ENCODE data around the gene PRLH. TPM values are rescaled to one million over a fixed set of nuclear protein-coding genes. Genes with fewer than 3 reads are reported as not detected.

PRLH gene
- polyA plus RNA-seq, 3 donors: not detected

DNA sequence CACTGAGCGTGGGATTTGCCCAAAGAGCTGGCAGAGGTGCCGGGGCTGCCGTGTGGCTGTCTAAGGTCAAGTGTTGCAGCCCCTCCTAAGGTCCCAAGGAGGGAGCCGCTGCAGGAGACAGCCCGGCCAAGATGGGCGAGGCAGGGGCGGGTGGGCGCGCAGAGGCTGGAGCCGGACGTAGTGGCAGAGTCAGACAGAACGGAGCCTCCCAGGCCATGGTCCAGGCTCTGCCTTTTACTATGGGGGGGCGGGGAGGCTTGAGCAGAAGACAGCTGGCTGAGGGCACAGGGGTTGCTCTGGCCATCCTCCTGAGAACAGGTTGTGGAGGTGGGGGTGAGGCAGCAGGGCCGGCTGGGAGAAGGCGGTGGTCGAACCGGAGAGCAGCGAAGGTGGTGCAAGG, 27.5 kb upstream of the PRLH start:
- DNase-seq (ENCODE audit: low read depth in 3 of 3, low spot score in 2 of 3): no peak

DNA sequence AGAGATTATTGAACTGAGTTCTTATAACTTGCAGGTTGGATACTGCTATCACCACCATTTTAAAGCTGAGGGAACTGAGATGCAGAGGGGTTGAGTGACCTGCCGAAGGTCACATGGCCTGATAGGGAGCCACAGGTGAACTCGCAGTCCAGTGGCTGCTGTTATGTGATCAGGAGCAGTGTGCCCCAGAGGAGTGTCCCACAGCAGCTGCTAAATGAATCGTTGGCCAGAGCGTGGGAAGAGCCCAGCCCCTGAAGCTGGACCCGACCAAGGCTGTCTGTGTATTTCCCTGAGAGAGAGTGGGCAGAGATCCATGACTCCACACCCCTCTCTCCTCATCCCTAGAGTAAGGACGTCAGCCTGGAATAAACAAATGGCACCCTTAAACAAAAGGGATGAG, 26.7 kb upstream of the PRLH start:
- no peak for DNase-seq (ENCODE audit: low read depth in 3 of 3, low spot score in 2 of 3)

DNA sequence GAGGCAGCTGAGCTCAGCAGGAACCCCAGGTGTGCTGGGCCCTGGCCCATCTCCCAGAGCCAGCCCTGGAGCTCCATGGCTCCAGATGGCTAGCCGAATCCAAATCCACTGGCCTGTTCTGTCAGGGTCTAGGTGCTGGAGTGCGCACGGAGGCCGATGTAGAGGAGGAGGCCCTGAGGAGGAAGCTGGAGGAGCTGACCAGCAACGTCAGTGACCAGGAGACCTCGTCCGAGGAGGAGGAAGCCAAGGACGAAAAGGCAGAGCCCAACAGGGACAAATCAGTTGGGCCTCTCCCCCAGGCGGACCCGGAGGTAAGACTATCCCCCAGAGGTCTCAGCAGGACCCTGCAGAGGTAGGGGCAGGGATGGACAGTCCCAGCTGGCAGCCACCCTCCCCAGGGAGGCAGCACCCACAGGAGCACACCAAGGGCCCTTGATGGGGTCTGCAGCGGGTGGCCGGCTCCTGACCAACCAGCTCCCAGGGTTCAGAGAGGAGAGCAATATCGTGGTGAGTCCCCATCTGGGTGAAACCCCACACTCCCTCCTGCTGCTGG, 26.1 kb upstream of the PRLH start:
- no peak for DNase-seq (ENCODE audit: low read depth in 3 of 3, low spot score in 2 of 3)

DNA sequence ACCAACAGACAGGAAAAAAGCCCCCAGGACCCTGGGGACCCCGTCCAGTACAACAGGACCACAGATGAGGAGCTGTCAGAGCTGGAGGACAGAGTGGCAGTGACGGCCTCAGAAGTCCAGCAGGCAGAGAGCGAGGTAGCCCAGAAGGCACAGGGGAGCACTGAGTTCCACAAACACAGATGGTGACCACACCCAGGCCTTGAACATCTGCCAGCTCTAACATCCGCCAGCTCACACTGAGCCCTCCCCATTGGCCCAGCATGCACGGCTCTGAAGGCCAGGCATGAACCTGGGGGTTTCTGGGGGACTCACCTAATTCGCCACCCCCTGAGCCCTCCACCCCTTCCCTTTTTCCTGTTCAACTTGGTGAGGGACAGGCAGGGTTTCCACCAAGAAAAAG, 25.6 kb upstream of the PRLH start:
- no peak for DNase-seq (ENCODE audit: low read depth in 3 of 3, low spot score in 2 of 3)

DNA sequence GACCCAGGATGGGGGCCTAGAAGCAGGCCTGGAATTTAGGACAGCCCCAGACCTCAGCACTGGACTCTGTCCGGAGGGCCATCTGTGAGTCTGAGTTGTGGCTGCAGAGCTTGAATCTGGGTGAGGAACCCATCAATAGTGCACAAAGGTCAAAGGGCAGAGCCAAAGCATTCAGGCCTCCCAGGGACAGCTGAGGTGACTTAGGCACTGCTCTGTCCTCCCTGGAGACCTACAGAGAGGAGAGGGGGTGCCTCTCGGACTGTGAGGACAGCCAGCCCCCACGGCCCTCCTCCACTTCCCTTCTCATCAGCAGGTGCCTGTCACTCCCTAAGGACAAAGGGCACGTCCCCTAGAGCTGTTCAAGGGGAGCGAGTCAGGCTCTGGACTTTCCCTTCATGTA, 25.1 kb upstream of the PRLH start:
- DNase-seq (ENCODE audit: low read depth in 3 of 3, low spot score in 2 of 3): no peak

DNA sequence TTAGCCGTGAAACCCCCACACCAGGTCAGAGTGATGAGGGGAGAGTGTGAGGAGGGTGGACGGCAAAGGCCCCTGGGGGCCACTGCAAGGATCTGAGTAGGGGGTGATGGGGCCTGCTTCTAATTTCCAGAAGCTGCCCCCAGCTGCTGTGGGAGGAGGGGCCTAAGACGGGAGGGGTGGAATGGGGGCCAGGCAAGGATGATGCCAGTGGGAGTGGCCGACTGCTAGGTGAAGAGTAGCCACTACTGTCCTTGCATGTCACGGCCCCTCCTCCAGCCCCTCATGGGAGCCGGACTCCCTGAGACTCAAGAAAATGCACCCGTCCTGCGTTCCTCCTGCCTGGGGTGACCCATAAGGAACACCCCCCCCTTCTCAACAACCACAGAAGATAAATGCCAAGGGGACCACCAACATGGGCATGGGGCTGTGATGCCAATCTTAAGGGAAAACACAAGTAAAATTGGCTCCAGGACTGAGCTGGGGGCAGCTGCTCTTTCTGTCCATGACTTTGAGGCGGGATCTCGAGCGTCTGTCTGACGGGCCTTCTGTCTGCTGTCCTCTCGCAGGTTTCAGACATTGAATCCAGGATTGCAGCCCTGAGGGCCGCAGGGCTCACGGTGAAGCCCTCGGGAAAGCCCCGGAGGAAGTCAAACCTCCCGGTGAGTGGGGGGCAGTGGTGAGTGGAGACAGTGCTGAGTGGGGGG, 24.2 kb upstream of the PRLH start:
- no peak for DNase-seq (ENCODE audit: low read depth in 3 of 3, low spot score in 2 of 3)

DNA sequence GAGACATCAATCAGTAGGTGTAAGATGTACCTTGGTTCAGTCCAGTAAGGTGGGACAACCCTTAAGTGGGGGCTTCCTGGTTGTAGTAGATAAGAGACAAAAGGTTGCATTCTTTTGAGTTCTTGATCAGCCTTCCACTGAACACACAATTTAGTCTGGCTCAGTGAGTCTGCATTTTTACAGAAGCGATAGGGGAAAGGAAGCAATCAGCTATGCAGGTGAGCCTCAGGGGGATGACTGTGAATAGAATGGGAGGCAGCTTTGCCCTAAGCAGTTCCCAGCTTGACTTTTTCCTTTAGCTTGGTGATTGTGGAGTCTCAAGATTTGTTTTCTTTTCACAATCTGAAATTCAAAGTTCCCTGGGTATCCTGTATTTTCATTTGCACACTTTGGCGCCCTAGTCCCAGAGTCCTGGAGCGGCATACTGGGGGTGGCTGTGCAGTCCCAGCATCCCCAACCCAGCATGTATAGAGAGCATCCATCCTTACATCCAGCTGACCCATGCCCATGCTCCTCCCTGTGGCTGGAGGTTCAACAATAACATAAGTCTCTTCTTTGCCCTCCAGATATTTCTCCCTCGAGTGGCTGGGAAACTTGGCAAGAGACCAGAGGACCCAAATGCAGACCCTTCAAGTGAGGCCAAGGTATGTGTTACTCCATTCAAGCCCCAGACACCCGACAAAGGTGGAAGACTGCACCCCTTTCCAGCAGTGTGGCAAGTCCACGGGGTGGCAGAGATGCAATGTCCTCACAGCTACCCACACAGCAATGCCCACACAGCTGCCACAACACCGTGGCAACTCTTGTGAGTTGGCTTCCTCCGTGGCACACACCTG, 20.1 kb upstream of the PRLH start:
- DNase-seq (ENCODE audit: low read depth in 3 of 3, low spot score in 2 of 3): no peak

DNA sequence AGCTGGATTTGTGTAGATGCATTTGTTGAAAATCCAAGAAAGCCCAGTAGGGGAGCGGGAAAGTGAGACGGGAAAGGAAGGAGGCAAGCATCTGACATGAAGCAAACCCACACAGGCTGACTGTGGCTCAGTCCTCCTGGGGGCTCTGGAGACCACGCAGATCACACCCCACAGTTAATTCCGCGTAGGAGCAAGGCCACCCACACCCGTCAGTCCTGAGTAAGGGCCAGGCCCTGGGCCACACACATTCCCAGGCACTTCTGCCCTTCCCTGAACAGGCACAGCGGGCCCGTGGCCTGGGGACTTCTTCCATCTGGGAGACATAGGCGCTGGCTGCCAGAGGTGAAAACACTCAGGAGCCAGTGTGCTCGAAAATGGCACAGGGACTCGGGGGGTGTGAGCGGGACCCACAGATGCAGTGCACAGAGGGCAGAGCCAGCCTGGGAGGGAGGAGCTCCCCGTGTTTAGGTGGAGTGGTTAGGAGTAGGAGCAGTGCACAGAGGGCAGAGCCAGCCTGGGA, 19.4 kb upstream of the PRLH start:
- no peak for DNase-seq (ENCODE audit: low read depth in 3 of 3, low spot score in 2 of 3)

DNA sequence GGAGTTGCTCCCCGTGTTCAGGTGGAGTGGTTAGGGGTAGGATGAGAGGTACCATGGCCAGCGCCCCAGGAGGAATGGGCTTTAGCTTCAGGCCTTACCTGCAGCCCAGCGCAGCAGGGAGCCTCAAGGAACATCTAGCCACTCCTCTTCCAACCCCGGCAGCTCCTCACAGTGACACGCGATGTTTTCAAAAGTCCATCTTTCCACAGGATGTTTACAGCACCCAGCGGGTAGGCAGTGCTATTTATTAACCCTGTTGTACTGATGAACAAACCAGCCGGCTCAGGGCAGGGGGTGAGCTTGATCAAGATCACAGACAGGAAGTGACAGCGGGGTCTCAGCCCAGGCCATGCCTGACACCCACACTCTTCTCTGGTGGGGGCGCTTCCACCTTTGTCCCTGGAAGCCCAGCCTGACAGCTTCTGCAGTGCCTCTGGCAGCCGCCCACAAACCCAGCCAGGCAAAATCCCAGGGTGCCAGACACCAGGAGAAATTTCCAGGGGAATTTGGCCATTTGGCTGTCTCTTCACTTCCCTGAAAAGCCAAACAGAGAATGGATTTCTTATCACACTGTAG, 18.4 kb upstream of the PRLH start:
- no peak for DNase-seq (ENCODE audit: low read depth in 3 of 3, low spot score in 2 of 3)

DNA sequence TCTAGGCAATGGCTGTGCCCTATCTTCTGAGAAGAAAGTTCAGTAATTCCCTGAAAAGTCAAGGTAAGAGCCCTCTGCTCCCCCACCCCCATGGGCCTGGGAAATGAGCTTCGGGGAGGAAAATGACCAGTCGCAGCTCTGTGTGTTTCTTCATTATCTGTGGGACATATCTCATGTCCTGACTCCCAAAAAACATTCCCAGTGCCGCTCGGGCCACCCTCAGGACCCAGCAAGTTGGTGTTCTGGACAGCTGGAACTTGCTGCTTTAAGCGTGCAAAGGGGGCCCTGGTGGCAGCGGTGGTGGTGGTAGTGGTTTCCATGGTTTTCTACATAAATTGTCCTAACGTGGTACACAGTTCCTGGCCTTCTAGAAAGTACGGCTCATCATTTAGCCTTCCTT, 17.2 kb upstream of the PRLH start:
- DNase-seq (ENCODE audit: low read depth in 3 of 3, low spot score in 2 of 3): no peak

DNA sequence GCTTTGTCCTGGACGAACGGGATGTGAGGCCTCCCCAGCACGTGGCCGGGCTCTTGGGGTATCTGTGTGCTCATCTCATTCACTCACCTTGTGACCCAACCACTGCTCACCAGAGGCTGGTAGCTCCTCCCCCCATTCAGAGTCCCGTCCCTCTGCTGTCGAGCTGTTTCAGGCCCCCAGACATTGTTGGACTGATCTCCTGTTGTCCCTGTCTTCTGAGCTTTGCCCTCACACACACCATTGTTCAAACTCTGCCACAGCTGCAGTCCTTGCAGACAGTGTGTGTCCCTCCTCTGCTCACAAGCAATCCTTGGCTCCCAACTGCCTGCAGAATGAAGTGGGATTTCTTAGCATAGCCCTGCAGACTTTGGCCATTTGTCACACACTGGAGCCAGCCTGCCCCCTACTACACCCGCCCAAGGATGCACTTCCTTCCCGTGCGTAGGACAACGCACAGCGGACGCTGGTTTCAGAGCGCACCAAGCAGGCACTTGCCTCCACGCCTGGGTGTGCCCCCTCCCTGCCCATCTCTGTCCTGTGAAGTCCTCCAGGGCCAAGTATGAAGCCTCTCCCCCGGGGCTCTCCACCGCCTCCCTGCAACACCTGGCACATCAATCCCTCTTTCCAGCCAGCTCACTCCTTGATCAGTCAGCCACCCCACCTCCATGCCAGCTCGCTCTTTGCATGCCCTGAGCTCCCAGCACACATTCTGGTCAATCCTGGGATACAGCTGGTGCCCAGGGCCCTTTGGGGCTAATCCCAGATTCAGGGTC, 16.5 kb upstream of the PRLH start:
- no peak for DNase-seq (ENCODE audit: low read depth in 3 of 3, low spot score in 2 of 3)

DNA sequence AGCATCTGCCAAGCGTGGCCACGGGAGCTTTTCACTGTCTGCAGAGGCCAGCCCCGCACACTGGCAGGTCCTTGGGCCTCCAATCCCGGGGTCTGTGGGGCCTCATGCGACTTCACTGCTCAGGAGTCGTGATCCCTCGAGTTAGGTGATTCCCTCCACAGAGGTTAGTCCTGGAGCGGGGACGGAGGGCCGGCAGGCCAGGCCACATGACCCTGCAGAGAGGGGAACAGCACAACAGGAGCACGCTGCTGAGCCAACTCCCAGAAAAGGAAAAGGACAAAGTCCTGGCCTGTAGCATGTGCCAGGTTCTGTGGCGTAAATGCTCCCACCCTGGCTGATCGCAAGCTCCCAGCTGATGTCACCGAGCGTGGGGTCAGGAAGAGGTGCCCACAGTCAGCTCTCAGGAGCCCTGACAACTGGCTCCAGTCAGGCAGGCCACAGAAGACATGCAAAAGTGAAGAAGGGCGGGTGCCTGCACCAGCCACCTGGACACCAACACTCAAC, 15.3 kb upstream of the PRLH start:
- DNase-seq (ENCODE audit: low read depth in 3 of 3, low spot score in 2 of 3): no peak

DNA sequence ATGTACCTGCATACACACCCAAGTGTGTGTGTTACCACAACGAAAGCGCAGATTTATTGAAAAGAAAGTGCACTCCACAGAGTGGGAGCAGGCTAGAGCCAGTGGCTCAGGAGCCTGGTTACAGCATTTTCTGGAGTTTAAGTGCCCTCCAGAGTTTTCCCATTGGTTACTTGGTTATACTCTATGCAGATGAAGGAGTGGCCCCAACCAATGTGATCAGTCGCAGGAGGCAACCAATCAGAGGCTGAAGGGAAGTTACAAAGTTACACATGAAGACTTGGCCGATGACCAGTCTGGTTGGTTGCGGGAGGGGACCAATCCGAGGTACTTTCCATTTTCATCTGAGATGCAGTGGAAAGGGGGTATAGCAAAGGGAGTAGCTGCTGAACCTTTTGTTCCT, 13.5 kb upstream of the PRLH start:
- DNase-seq (ENCODE audit: low read depth in 3 of 3, low spot score in 2 of 3): no peak

DNA sequence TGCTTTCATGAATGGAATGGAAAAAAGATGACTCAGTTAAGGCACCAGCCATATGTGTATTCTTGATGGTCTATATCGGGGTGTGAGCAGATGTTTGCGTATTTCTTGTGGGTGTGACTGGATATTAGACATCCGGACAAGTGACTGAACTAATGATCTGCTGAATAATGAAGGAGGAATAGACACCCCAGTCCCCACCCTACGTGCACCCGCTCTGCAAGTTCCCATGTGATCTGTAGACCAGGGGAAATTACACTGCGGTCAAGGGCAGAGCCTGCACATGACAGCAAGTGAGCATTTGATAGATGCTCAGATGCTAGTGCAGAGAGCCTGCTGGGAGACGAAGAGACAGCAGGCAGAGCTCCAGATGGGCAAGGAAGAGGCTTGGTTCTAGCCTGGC, 12.4 kb upstream of the PRLH start:
- no peak for DNase-seq (ENCODE audit: low read depth in 3 of 3, low spot score in 2 of 3)

DNA sequence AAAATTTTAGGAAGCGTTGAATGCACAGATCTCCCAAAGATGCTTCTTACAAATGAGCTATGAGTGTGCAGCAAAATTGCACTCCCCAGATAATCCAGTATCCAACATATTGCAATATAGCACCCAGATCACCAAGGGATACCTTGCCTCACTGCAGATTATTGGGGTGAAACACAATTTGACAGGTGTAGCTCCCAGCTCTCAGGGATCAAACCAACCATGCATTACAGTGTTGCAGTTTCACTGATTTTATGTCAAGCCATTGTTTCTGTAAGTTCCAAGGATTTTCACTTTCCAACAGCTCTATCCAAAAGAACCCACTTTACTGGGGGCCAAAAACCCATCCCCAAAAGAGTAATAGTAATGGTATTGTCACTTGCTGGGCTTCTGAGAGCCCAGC, 10.8 kb upstream of the PRLH start:
- no peak for DNase-seq (ENCODE audit: low read depth in 3 of 3, low spot score in 2 of 3)

DNA sequence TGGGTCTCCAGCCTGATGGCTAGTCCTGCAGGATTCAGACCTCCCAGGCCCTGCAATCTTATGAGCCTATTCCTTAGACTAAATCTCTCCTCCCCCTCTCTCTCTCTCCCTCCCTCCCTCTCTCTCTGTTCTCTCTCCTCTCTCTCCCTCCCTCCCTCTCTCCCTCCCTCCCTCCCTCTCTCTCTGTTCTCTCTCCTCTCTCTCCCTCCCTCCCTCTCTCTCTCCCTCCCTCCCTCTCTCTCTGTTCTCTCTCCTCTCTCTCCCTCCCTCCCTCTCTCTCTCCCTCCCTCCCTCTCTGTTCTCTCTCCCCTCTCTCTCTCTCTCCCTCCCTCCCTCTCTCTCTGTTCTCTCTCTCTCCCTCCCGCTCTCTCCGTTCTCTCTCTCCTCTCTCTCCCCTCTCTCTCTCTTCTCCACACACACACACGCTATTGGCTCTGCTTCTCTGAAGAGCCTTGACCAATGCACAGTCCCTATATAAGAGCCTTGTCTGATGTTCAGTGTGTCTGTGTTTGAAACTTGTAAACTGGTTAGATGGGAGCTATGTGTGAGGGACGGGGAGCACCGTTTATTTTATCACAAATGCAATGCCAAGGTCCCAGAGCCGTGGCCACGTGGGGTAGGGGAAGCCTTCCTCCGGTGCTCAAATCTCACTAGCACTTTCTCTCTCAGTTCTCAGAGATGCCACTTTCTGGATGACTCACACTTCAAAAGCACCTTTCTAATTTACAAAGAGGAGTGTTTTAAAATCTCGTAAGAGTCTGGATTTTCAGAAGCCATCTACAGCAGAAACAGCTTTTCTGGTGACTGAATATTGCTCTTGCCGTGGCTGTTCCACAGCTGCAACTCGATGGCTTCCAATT, 9.4 kb upstream of the PRLH start:
- DNase-seq (ENCODE audit: low read depth in 3 of 3, low spot score in 2 of 3): no peak

DNA sequence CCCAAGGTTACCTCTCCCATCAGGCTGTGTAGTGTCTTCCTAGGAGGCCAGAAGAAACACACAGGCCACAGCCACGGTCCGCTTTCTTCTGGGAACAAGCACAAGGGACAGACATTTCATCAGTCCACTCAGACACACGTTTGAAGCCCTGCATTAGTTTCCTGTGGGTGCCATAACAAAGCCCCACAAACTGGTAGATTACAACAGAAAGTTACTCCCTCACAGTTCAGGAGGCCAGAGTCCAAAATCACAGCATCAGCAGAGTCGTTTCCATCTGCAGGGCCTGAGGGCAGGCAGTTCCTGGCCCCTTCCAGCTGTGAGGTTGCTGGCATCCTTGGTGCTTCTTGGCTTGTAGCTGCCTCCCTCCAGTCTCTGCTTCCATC, 8.8 kb upstream of the PRLH start:
- no peak for DNase-seq (ENCODE audit: low read depth in 3 of 3, low spot score in 2 of 3)

DNA sequence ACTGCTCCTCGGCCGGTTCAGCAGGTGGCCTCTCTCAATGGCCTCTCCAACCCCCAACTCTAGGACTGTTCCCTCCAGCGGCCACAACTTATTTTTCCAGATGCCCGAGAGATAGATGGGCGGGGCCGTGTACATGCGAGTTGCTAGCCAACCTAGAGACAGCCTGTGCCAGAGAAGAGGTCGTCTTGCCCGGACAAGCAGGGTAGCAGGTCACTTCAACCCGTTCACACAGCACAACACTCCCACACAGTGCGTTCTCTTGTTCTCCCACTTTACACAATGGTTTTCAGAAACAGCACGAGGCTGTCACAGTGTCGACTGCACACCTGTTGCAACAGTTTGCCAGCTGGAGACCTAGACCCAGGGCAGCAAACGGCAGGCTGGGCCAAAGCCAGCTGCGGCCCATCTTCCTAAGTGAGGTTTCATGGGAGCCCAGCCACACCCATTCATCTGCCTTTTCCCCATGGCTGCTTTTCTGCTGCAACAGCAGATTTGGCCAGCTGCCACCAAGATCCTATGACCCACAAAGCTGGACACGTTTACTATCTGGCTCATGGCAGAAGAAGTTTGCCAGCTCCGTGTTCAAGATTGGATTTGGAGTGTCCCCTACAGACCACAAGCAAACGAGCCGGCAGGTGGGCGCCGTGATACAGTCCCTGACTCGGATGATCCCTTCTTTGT, 7.3 kb upstream of the PRLH start:
- no peak for DNase-seq (ENCODE audit: low read depth in 3 of 3, low spot score in 2 of 3)

DNA sequence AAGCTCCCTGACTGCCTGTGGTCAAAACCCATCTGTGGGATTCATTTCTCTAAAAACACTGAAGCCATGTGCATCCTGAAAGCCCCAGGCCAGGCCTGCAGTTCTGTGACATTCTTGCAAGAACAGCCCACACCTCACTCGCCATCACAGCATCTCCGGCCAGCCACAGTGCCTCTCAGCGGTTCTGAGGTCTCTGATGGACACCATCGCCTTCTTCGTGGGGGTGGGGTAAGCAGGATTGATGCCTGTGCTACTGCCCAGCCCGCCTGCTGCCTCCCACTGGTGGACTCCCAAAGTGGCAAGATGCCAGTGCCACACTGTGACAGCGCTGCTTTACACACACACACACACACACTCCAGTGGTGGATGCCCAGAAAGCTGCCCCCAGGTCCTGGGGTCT, 5.2 kb upstream of the PRLH start:
- DNase-seq (ENCODE audit: low read depth in 3 of 3, low spot score in 2 of 3): no peak
